PFSK-1 (cell line): ENCODE data around the gene ATF5.

ENCODE experiments used
- FOXP2 ChIP-seq: optimal IDR thresholded peaks from 2 replicates; pipeline ENCODE3; 2011; ENCODE audit warnings: borderline replicate concordance, control low read depth, inconsistent platforms; ENCODE audit not compliant: insufficient read depth; ENCODE audit errors: extremely low read length, extremely low read depth
- POLR2AphosphoS5 ChIP-seq: IDR thresholded peaks from 2 replicates; pipeline ENCODE4 v1.6.1; 2012; ENCODE audit warnings: low read depth, mild to moderate bottlenecking, control low read depth, low read length, moderate library complexity
- REST ChIP-seq, 2 experiments: IDR thresholded peaks; 2 replicates each; pipeline versions ENCODE4 v1.6.1 to v1.8.0; 2011 to 2012; ENCODE audit warnings: low read depth in 2 of 2, low read length in 2 of 2, control low read depth in 1 of 2, inconsistent platforms in 1 of 2, mild to moderate bottlenecking in 1 of 2, moderate library complexity in 1 of 2; ENCODE audit not compliant: insufficient read depth in 1 of 2
- SIN3A ChIP-seq: IDR thresholded peaks from 2 replicates; pipeline ENCODE4 v1.6.1; 2012; ENCODE audit warnings: mild to moderate bottlenecking, low read length, moderate library complexity, borderline replicate concordance; ENCODE audit not compliant: insufficient read depth
- TAF1 ChIP-seq: IDR thresholded peaks from 2 replicates; pipeline ENCODE4 v1.6.1; 2012; ENCODE audit warnings: low read length, control low read depth, borderline replicate concordance; ENCODE audit not compliant: insufficient read depth

The ATF5 gene

GRCh38 chr19:49895566-49896297, 33.3 kb upstream of the ATF5 start:
- TF ChIP-seq FOXP2: no peak

- TF ChIP-seq POLR2AphosphoS5: no peak
- TF ChIP-seq SIN3A: no peak
- no peak for TF ChIP-seq TAF1
- no peak for TF ChIP-seq REST (IDR thresholded peaks at IDR 0.05; ENCODE audit: insufficient read depth in 1 of 2, low read depth in 2 of 2, low read length in 2 of 2)
- TF ChIP-seq FOXP2: no peak
Observed at GRCh38 chr19:49896863-49897621, 32.0 kb upstream of the ATF5 start, which contains the start of gene IL4I1. TSS of gene IL4I1 (minus strand) at chr19:49896887. CDS start at chr19:49896160, 727 bp downstream.

- TF ChIP-seq SIN3A (no peak), REST (IDR thresholded peaks at IDR 0.05; ENCODE audit: insufficient read depth in 1 of 2, low read depth in 2 of 2, low read length in 2 of 2) (no peak), POLR2AphosphoS5 (no peak), FOXP2 (no peak), TAF1 (no peak)
Observed at GRCh38 chr19:49904136-49904535, 24.9 kb upstream of the ATF5 start.

- TF ChIP-seq POLR2AphosphoS5: no peak
- TF ChIP-seq REST (IDR thresholded peaks at IDR 0.05; ENCODE audit: insufficient read depth in 1 of 2, low read depth in 2 of 2, low read length in 2 of 2): no peak
- no peak for TF ChIP-seq SIN3A
- TF ChIP-seq FOXP2: no peak
- TF ChIP-seq TAF1: no peak
Observed at GRCh38 chr19:49906879-49907564, 22.0 kb upstream of the ATF5 start.

- TF ChIP-seq TAF1: no peak
- no peak for TF ChIP-seq FOXP2
- no peak for TF ChIP-seq POLR2AphosphoS5
- TF ChIP-seq SIN3A: no peak
- TF ChIP-seq REST (IDR thresholded peaks at IDR 0.05; ENCODE audit: insufficient read depth in 1 of 2, low read depth in 2 of 2, low read length in 2 of 2): no peak
Observed at GRCh38 chr19:49907745-49908446, 21.1 kb upstream of the ATF5 start.
